Stimulated activated CD4-positive, alpha-beta T cell treated with anti-CD3 and anti-CD28 coated beads, Interleukin-15, amount 100 ng/mL, for 48 hours (primary cell): Measurements from ENCODE around the gene DND1.
"Not testable (repeated sequence)": the region's sequence is repeated elsewhere in the genome, so short reads cannot be mapped to it uniquely, and the experiment has no call there.

Experiments used
- DNase-seq, 2 donors: peaks; one replicate each; pipeline ENCODE4 v3.0.0-alpha.2; 2020; ENCODE audit warnings: low read depth in 2 of 2

DND1 gene

DNA sequence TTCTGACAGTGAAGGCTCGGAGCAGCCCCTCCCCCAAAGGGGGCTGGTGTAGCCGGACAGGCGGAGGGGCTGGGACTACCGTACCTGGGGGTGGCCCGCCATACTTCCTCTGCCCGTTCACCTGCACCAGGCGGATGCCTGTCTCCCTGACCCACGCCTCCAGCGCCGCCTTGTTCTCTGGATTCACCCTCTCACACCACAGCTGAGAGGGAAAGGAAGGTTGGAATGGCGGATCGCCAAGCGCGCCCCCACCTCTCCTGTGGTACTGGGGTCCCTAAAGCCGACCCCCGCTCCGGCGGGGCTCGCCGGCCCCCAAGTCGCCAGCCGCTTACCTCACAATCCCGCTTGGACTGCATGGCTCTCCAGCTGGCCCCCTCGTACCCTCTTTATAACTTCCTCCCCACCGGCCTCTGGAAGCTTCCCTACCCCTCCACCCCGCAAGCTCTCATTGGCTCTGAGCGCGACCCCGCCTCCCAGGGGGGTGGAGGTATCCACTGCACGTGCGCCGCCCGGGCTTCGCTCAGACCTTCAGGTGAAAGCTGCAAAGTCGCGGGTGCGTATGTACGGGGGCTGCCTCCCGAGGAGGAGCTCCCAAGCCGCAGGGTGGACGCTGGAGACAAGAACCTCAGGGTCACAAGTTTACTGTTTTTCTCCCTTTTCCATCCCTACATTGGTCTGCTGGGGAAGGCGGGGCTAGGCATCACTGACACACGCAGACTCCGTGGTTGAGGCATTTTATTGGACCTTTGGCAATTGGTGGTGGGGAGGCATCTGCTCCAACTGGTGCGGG, at the start of gene DND1:
Gene DND1, minus strand, starts transcription at position 390 of the 790 bp plus-strand sequence. Its CDS starts 34 bp downstream, at position 356.
- DNase-seq = no peak

- DNase-seq = not testable (repeated sequence)
Observed at GRCh38 chr5:140721395-140721794, 48.0 kb upstream of the DND1 start.

GRCh38 chr5:140720738-140721137, 47.4 kb upstream of the DND1 start:
- not testable (repeated sequence) for DNase-seq

GRCh38 chr5:140718266-140718592, 44.9 kb upstream of the DND1 start:
- no peak for DNase-seq

- not testable (repeated sequence) for DNase-seq
Observed at GRCh38 chr5:140716238-140716637, 42.9 kb upstream of the DND1 start.

GRCh38 chr5:140713562-140714094, 40.3 kb upstream of the DND1 start:
- DNase-seq = no peak

DNA sequence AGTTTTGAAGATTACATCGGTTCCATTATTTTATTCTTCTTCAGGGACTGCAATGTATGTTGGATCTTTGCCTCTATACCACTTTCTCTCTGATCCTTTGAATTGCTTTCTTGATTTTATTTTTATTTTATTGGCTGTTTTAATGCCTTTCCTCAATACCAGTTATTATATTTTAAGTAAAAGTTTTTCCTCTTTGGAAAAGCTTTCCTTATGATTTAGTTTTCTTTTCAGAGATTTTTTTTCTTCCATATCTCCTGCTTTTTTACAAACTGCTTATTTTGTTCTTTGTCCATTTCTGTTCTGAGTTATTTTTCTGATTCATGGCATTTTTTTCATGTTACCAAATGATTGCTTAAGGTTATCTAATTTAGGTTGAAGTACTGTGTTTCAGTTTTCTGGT, 38.4 kb upstream of the DND1 start:
- no peak for DNase-seq

- peak; percentile 87 to 88 for DNase-seq
Observed at GRCh38 chr5:140710899-140711552, 37.6 kb upstream of the DND1 start.

GRCh38 chr5:140708787-140709186, 35.4 kb upstream of the DND1 start:
- not testable (repeated sequence) for DNase-seq

- no peak for DNase-seq
Observed at GRCh38 chr5:140707812-140708211, 34.4 kb upstream of the DND1 start.

- DNase-seq = peak; percentile 88 to 89
Observed at GRCh38 chr5:140700177-140701144, 27.1 kb upstream of the DND1 start, which contains the start of gene ZMAT2. TSS of gene ZMAT2 (plus strand) at chr5:140700447. CDS start at chr5:140700461, 14 bp downstream.

DNA sequence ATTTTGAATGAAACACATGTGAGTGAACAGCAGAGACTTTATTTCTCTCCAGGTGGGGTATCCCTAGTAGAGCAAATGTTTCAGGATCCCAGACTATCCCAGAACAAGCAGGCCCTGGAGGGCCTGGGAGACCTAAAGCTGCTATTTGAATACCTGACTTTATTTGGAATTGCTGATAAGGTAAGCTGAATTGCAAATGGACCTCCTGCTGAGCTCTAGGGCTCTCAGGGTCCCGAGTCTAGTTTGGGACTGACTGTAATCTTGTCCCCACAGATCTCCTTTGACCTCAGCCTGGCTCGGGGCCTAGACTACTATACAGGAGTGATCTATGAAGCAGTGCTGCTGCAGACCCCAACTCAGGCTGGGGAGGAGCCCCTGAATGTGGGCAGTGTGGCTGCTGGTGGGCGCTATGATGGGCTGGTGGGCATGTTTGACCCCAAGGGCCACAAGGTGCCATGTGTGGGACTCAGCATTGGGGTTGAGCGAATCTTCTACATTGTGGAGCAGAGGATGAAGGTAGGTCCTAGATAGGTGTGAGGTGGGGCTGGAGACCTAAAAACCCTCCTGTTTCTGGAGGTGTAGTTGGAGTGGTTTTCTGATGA, 23.6 kb upstream of the DND1 start:
- no peak for DNase-seq

- no peak for DNase-seq
Observed at GRCh38 chr5:140694276-140694675, 20.9 kb upstream of the DND1 start.

DNA sequence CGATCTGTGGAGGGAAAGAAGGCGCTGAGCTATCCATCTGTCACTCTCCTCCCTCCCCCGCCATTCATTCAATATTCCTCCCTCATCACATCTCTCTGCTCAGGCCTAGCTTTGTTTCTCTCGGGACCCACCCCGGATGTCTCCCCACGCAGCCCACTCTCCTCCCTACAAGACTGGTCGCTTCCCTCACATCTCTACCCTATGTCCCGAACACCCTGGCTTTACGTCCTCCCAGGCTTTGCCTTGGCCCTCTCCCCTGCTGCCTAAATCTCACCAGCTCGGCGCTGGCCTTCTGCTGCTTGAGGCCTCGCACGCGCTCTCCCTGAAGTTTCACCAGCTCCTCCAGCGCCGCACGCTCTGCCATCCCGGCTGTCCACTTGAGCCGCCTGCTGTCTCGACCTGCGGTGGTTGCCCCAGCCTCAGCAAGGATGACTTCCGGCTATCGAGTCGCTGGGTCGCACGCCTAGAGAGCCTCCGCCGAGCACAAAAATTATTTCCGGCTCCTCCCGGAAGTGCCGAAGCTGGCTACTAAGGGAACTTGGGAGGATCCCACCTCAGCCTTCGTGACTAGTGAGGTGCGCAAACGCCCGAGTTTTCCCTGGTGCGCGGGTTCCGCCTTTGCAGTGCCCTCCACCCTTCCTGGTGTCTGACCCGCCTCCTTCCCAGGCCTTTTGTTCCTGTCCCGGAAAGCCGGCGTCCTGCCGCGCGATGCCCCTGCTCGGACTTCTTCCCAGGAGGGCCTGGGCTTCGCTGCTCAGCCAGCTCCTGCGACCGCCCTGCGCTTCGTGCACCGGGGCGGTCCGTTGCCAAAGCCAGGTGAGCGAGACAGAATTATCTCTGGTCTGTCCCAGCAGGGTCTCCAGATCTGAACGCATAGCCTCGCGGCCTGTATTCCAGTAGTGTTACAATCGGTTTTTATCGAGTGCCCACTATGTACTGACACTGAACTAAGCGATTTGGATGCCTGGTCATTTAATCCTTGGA, 17.9 kb upstream of the DND1 start, which contains the start of the genes HARS1 and HARS2:
Gene HARS1, minus strand, starts transcription at position 430 of the 984 bp plus-strand sequence. Its CDS starts 66 bp downstream, at position 364.
Gene HARS2, plus strand, starts transcription at position 515 of the 984 bp plus-strand sequence. Its CDS starts 194 bp downstream, at position 709.
- DNase-seq = peak; percentile 76 to 82

- no peak for DNase-seq
Observed at GRCh38 chr5:140690376-140690932, 17.1 kb upstream of the DND1 start.

DNA sequence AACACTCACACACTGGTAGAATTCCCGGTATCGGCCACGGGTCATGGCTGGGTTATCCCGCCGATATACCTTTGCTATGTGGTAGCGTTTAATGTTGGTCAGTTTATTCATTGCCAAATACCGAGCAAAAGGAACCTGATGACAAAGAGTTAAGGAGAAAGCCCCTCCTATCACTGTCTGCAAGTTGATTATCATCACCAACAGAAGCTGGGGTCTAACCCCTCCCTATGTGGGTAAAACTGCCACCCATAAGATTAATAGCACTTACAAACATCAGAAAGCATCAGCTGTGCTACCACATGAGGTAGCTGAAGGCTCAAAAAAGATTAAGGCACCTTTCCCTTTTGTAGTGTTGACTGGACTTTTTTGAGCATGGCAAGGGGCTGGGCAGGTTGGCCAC, 5.6 kb upstream of the DND1 start:
- no peak for DNase-seq

DNA sequence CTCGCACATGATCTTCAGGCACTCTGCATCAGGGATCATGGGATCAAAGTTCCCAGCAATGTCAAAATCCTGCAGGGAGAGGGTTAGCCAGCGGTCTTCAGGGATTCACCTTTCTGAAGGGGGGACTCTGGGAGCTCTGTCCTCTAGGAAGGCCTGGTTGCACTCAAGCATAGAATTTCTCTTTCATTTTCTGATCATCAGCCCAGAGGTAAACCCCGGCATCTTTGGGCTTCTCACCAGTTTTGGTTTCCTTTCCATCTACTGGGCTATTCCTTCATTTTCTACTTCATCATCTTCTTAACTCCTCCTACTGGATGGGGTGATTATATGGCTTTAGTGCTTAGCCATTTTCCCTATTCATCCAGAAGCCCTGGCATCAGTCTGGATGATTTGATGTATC, 4.6 kb upstream of the DND1 start:
- DNase-seq = no peak

- no peak for DNase-seq
Observed at GRCh38 chr5:140674629-140675028, 1.3 kb upstream of the DND1 start.

DNA sequence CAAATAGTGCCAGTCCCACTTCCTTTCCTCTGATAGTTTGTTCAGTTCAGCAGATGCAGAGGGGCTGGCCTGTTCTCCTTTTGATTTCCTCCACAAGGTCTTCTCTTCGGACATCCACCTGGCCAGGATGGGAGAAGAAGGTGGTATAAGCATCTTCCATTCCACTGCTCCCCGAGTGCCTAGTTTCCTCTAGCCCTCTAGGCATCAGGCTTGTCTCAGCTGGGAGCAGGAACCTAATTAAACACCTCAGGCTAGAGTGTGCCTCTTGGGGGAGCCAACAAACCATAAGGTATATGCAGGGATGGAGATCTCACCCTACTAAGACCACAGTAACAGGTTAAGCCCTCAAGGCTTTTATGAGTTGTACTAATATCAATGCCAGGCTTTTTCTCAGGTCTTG, 835 bp upstream of the DND1 start:
- no peak for DNase-seq
